Psoas muscle (tissue), 8 donors: ENCODE results near the gene MRPS2. TPM values are rescaled to one million over a fixed set of nuclear protein-coding genes. Genes with fewer than 3 reads are reported as not detected.

Source experiments
- ATAC-seq, 4 donors: fragments of 200-7000 bp; cut with Tn5 transposase; one replicate each; pipeline ENCODE4 v1.9.1; 2020; ENCODE audit warnings: moderate library complexity in 3 of 4, mild to moderate bottlenecking in 2 of 4
- DNase-seq, 2 donors: peaks; one replicate each; pipeline ENCODE4 v3.0.0-alpha.2; 2020
- H3K27ac ChIP-seq: fragments of 200-600 bp; one replicate; pipeline ENCODE4 v1.8.0; 2022
- H3K27me3 ChIP-seq, 3 donors: fragments of 200-600 bp in 1 of 3; one replicate each; pipeline versions ENCODE4 v1.6.1 to v1.8.0; 2013 to 2022; ENCODE audit warnings: low read length in 2 of 3, mild to moderate bottlenecking in 2 of 3, moderate library complexity in 1 of 3; ENCODE audit not compliant: insufficient read depth in 3 of 3
- H3K36me3 ChIP-seq, 2 donors: fragments of 200-600 bp in 1 of 2; one replicate each; pipeline versions ENCODE4 v1.6.1 to v1.8.0; 2013 to 2022; ENCODE audit warnings: low read depth in 1 of 2, mild to moderate bottlenecking in 1 of 2, moderate library complexity in 1 of 2; ENCODE audit not compliant: insufficient read depth in 1 of 2
- H3K4me1 ChIP-seq: fragments of 200-600 bp; one replicate; pipeline ENCODE4 v1.8.0; 2022
- H3K4me3 ChIP-seq: fragments of 200-600 bp; one replicate; pipeline ENCODE4 v1.8.0; 2022; ENCODE audit warnings: mild to moderate bottlenecking
- H3K9me3 ChIP-seq: fragments of 200-600 bp; one replicate; pipeline ENCODE4 v1.8.0; 2022
- WGBS, 3 donors: extraction: QIAGEN DNeasy Blood & Tissue Kit; methylation state at CpG; one replicate each; pipeline versions ENCODE4 v1.1.6 to v1.1.7; 2013; 5-methylcytosine and 5-hydroxymethylcytosine counted together
- intact Hi-C, 2 donors: fragments of 100-400 bp; cut with DNase I; formaldehyde crosslinking; loops; one replicate each; pipeline versions ENCODE4 v1.11.0 to v1.14.2; 2022
- polyA plus RNA-seq, 3 donors: library from polyadenylated mRNA; stranded (reverse); fragments of 200-250 nt; gene quantifications; one replicate each; pipeline ENCODE4 v1.2.3, GENCODE V29; 2013
- total RNA-seq, 4 donors: library from RNA; stranded (reverse); fragmentation: NEBNext Ultra II Directional in 2 of 4; extraction: Animal tissue kit (Norgen Biotek cat#: 25700) in 2 of 4; gene quantifications; one replicate each; pipeline versions ENCODE4 v1.2.1 to v1.2.4, GENCODE V29; 2021 to 2023
- TF ChIP-seq, protein P1 (sequence below): fragments of 200-600 bp; IDR thresholded peaks from one replicate; pipeline ENCODE4 v1.8.0; 2022; ENCODE audit warnings: antibody characterized with exemption
- donor health status: healthy with polysubstance abuse.
- donor health status: DM: no; HTN: no; CAD: no; lungs with moderate emphysema.
- donor health status: Bipolar disorder and iron deficiency.
- donor health status: healthy.
- donor health status: DM: yes; HTN: yes; CAD: no.
- donor health status: DM: no; HTN: no; CAD: no.
- donor health status: DM: no; HTN: no; CAD: no.
- donor health status: DM: yes; HTN: yes; CAD: no.

MRPS2 gene
- total and polyA plus RNA-seq, 7 donors, result 36.8 to 78.8 (median 47.1) TPM

DNA sequence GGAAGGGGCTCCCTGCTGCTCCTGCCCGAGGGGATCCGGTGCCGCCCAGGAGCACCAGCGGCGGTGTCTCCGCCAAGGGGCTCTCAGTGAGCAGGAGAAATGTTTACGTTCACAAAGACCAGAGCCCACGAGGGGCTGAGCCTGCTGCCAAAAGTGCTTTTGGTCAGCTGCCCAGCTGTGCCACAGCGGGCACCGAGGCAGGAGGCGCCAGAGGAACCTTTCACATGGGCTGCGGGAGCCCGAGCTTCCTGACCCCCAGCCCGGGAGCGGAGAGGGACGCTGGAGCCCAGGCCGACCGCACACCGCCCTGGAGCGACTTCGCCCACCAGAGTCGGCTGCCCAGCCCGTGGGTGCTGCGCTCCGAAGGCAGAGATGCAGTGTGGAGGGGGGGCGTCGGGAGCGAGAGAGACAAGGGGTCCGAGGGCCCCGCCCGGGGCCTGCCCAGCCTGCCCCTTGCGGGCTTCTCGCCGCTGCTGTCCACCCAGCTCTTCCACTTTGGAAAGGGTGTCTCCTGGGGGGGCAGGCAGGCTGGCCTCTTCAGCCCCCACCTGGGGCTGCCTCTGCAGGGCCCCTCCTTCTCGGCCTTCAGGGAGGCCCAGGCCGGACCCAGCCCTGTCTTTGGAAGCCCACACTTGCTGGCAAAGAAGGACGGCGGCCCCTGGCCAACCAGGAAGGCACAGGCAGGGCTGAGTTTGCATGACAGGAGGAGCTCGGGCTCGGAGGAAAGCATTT, 13.0 kb upstream of the MRPS2 start:
- no peak for ATAC-seq
- H3K9me3 ChIP-seq, result no peaks in the 10 kb centered on the region
- peaks cover 0 to 19% of the 10 kb centered on the region in 2 donors for H3K36me3 ChIP-seq
- no peaks in the 10 kb centered on the region for H3K4me1 ChIP-seq
- intact Hi-C loops, result no loop called here
- TF ChIP-seq, protein P1, sequence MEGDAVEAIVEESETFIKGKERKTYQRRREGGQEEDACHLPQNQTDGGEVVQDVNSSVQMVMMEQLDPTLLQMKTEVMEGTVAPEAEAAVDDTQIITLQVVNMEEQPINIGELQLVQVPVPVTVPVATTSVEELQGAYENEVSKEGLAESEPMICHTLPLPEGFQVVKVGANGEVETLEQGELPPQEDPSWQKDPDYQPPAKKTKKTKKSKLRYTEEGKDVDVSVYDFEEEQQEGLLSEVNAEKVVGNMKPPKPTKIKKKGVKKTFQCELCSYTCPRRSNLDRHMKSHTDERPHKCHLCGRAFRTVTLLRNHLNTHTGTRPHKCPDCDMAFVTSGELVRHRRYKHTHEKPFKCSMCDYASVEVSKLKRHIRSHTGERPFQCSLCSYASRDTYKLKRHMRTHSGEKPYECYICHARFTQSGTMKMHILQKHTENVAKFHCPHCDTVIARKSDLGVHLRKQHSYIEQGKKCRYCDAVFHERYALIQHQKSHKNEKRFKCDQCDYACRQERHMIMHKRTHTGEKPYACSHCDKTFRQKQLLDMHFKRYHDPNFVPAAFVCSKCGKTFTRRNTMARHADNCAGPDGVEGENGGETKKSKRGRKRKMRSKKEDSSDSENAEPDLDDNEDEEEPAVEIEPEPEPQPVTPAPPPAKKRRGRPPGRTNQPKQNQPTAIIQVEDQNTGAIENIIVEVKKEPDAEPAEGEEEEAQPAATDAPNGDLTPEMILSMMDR, result no peak
- no peak overlapping the region for H3K27ac ChIP-seq
- WGBS, 3 donors, result 94 to 95% (median 94%) methylated on average over 38 to 40 of the region's 40 CpGs
- DNase-seq, result no peak
- no peak overlapping the region for H3K4me3 ChIP-seq
- peaks cover 0 to 14% (median 0%) of the 10 kb centered on the region in 3 donors for H3K27me3 ChIP-seq

DNA sequence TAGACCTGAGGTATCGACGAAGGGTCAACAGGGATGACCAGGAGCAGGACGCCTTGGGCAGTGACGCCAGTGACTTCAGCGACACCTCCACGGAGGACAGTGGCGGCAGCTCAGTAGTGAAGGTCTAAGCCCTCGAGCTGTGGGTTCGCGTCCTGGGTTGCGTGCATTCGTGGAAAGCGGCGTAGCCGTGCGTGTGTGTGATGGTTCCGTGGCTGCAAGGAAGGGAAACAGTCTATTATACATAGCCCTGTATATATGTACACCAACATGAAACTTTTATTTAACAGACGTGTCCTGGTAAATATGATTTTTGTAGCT, 12.5 kb upstream of the MRPS2 start:
- H3K27ac ChIP-seq, result no peak overlapping the region
- no peaks in the 10 kb centered on the region for H3K4me1 ChIP-seq
- DNase-seq (no peak), ATAC-seq (no peak)
- H3K36me3 ChIP-seq, result peaks cover 0 to 19% of the 10 kb centered on the region in 2 donors
- H3K27me3 ChIP-seq, result peaks cover 0 to 10% (median 0%) of the 10 kb centered on the region in 3 donors
- intact Hi-C loops, result no loop called here
- 95 to 97% (median 97%) methylated on average over 18 of the region's 18 CpGs for WGBS, 3 donors
- TF ChIP-seq, protein P1, result no peak
- H3K4me3 ChIP-seq, result no peak overlapping the region
- no peaks in the 10 kb centered on the region for H3K9me3 ChIP-seq

- intact Hi-C loops, result no loop called here
- ATAC-seq, result no peak
- Histone ChIP-seq H3K4me3 (no peak overlapping the region), H3K27me3 (peaks cover 0 to 4% (median 0%) of the 10 kb centered on the region in 3 donors), H3K36me3 (peaks cover 0 to 19% of the 10 kb centered on the region in 2 donors), H3K27ac (no peak overlapping the region), H3K9me3 (no peaks in the 10 kb centered on the region), H3K4me1 (no peaks in the 10 kb centered on the region)
- TF ChIP-seq, protein P1, result no peak
- DNase-seq, result no peak
- 73 to 78% (median 77%) methylated on average over 17 of the region's 17 CpGs for WGBS, 3 donors
These were observed 12.0 kb upstream of the MRPS2 start for GRCh38 chr9:135488527-135488926.

DNA sequence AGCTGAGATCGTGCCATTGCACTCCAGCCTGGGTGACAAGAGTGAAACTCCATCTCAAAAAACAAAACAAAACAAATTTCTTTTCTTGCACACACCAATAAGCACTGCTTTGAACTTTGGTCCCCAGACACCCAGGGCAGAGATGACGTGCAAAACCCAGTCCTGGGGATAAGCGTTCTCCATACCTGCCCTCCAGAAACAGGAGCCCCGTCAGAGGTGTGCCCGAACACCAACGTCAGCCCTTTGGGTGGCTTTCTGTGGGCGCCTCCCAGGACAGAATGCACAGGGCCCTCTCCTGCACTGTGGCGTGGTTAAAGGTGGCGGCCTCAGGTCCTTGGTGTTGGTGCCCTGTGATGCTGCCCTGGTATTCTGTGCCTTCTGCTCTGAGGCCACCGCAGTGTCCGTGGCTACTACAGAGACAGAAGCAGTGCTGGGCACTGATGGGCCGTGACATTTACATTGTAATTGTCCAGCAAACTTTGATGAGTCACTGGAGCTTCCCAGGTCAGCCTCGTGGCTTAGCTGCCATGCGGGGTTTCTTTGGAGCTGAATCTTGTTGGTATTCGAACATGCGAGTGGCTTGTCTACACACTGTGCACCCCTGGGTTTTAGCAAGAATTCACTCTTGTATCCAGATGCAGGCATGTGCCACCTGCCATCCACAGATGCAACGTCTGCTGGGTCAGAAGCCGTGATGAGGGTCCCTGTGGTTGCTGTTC, 11.1 kb upstream of the MRPS2 start:
- H3K27ac ChIP-seq, result no peak overlapping the region
- no peak overlapping the region for H3K4me3 ChIP-seq
- WGBS, 3 donors, result 88 to 92% (median 88%) methylated on average over 18 of the region's 18 CpGs
- no peaks in the 10 kb centered on the region for H3K4me1 ChIP-seq
- peaks cover 0 to 13% of the 10 kb centered on the region in 2 donors for H3K36me3 ChIP-seq
- TF ChIP-seq, protein P1, result no peak
- H3K27me3 ChIP-seq, result no peaks in the 10 kb centered on the region
- intact Hi-C loops, result no loop called here
- H3K9me3 ChIP-seq, result no peaks in the 10 kb centered on the region
- ATAC-seq, result no peak
- no peak for DNase-seq
